Lung (tissue), 12 donors: ENCODE data around the gene PPM1N. TPM values are rescaled to one million over a fixed set of nuclear protein-coding genes. Genes with fewer than 3 reads are reported as not detected.
A peak's percentile ranks its signal among the peaks of the same experiment; 100 is the strongest.

Experiments
- ATAC-seq: fragments of 200-7000 bp; cut with Tn5 transposase; one replicate; pipeline ENCODE4 v1.9.1; 2020; ENCODE audit warnings: moderate number of reproducible peaks; ENCODE audit not compliant: insufficient read depth, low FRiP score
- DNase-seq, 3 donors: peaks; one replicate each; pipeline ENCODE4 v3.0.0-alpha.2; 2013 to 2017
- H3K27ac ChIP-seq, 2 donors: one replicate each; pipeline ENCODE4 v1.5.1; 2013; ENCODE audit warnings: mild to moderate bottlenecking in 2 of 2, moderate library complexity in 2 of 2, control low read depth in 1 of 2, inconsistent platforms in 1 of 2, low read depth in 1 of 2, low read length in 1 of 2
- H3K27me3 ChIP-seq, 3 donors: one replicate each; pipeline ENCODE4 v1.5.1; 2013; ENCODE audit warnings: low read length in 2 of 3; ENCODE audit not compliant: control insufficient read depth in 3 of 3, insufficient read depth in 3 of 3
- H3K36me3 ChIP-seq, 4 donors: one replicate each; pipeline ENCODE4 v1.5.1; 2013; ENCODE audit warnings: low read length in 4 of 4, mild to moderate bottlenecking in 1 of 4, moderate library complexity in 1 of 4; ENCODE audit not compliant: control insufficient read depth in 4 of 4, insufficient read depth in 4 of 4
- H3K4me1 ChIP-seq, 5 donors: one replicate each; pipeline ENCODE4 v1.5.1; 2013; ENCODE audit warnings: low read length in 5 of 5, mild to moderate bottlenecking in 2 of 5, moderate library complexity in 1 of 5; ENCODE audit not compliant: control insufficient read depth in 5 of 5, insufficient read depth in 5 of 5
- H3K4me3 ChIP-seq: one replicate; pipeline ENCODE4 v1.5.1; 2013; ENCODE audit warnings: mild to moderate bottlenecking, control low read depth, moderate library complexity
- H3K9ac ChIP-seq, 2 donors: one replicate each; pipeline ENCODE4 v1.5.1; 2013; ENCODE audit warnings: low read length in 2 of 2, control low read depth in 1 of 2; ENCODE audit not compliant: insufficient read depth in 1 of 2
- H3K9me3 ChIP-seq, 4 donors: one replicate each; pipeline ENCODE4 v1.5.1; 2013; ENCODE audit warnings: low read length in 3 of 4, mild to moderate bottlenecking in 1 of 4, moderate library complexity in 1 of 4; ENCODE audit not compliant: control insufficient read depth in 4 of 4, insufficient read depth in 3 of 4
- CTCF ChIP-seq: IDR thresholded peaks from 2 replicates; pipeline ENCODE4 v1.5.1; 2012; ENCODE audit warnings: mild to moderate bottlenecking; ENCODE audit errors: control extremely low read depth, extremely low read depth
- WGBS, 2 donors: extraction: QIAGEN DNeasy Blood & Tissue Kit; methylation state at CpG; one replicate each; pipeline ENCODE4 v1.1.7; 2013; 5-methylcytosine and 5-hydroxymethylcytosine counted together
- polyA plus RNA-seq, 2 donors: library from polyadenylated mRNA; stranded (reverse); fragments of 200-250 nt; gene quantifications; one replicate each; pipeline ENCODE4 v1.2.1, GENCODE V29; 2013
- total RNA-seq, 2 donors: library from RNA; depleted of rRNA in 1 of 2; stranded (reverse); fragments of >200 nt in 1 of 2; gene quantifications; one replicate each; pipeline ENCODE4 v1.2.1, GENCODE V29; 2014 to 2021
- donor health status: control.
- donor health status: control.
- donor health status: Bipolar disorder and iron deficiency.
- donor health status: healthy.
- donor health status: DM: yes; HTN: yes; CAD: no.

PPM1N gene
- total and polyA plus RNA-seq, 4 donors = 0.37 to 8.1 (median 1.6) TPM

GRCh38 chr19:45518469-45518826 lies 20.2 kb downstream of the PPM1N start:
- DNase-seq (no peak), ATAC-seq (no peak)
- Histone ChIP-seq H3K27ac (no peak overlapping the region), H3K4me3 (no peak overlapping the region), H3K9me3 (no peaks in the 10 kb centered on the region), H3K36me3 (peaks cover 3 to 47% (median 15%) of the 10 kb centered on the region in 4 donors), H3K27me3 (no peaks in the 10 kb centered on the region), H3K9ac (no peak overlapping the region), H3K4me1 (peaks cover 0 to 15% (median 0%) of the 10 kb centered on the region in 5 donors)
- no peak for TF ChIP-seq CTCF
- 82 to 95% methylated on average over 7 of the region's 7 CpGs for WGBS, 2 donors

- no peak overlapping the region for H3K9ac ChIP-seq
- peaks cover 11 to 57% (median 26%) of the 10 kb centered on the region in 4 donors for H3K36me3 ChIP-seq
- no peak for ATAC-seq
Observed at GRCh38 chr19:45522010-45522941, 24.0 kb downstream of the PPM1N start.

GRCh38 chr19:45523642-45524256 lies 25.5 kb downstream of the PPM1N start:
- peak; percentile 95 for ATAC-seq
- peak; percentile 86 for TF ChIP-seq CTCF
- H3K9me3 ChIP-seq = no peaks in the 10 kb centered on the region
- no peak overlapping the region for H3K9ac ChIP-seq
- peak overlapping the region in 1 of 2 donors; percentile 29 for H3K27ac ChIP-seq
- 68 to 72% methylated on average over 9 of the region's 9 CpGs for WGBS, 2 donors
- peaks cover 0 to 7% (median 1%) of the 10 kb centered on the region in 3 donors for H3K27me3 ChIP-seq
- peaks cover 11 to 48% (median 22%) of the 10 kb centered on the region in 4 donors for H3K36me3 ChIP-seq
- H3K4me1 ChIP-seq = peaks cover 0 to under 1% (median 0%) of the 10 kb centered on the region in 5 donors
- DNase-seq = peak; percentile 84 to 93 (median 92)
- no peak overlapping the region for H3K4me3 ChIP-seq

More at GRCh38 chr19:45522010-45522941, 24.0 kb downstream of the PPM1N start:
- no peak for TF ChIP-seq CTCF
- H3K4me3 ChIP-seq = no peak overlapping the region
- H3K27ac ChIP-seq = no peak overlapping the region
- no peaks in the 10 kb centered on the region for H3K27me3 ChIP-seq
- H3K9me3 ChIP-seq = no peaks in the 10 kb centered on the region
- H3K4me1 ChIP-seq = no peaks in the 10 kb centered on the region
- no peak for DNase-seq
- 88 to 94% methylated on average over 24 of the region's 24 CpGs for WGBS, 2 donors
